Ishikawa (cell line): ENCODE results near the gene CHCHD6.

Experiments used
- CEBPB ChIP-seq: IDR thresholded peaks from 2 replicates; pipeline ENCODE4 v1.6.1; 2012
- CREB1 ChIP-seq: IDR thresholded peaks from 2 replicates; pipeline ENCODE4 v1.6.1; 2012; ENCODE audit warnings: low read depth
- EGR1 ChIP-seq: IDR thresholded peaks from 2 replicates; pipeline ENCODE4 v1.6.1; 2012
- EP300 ChIP-seq: IDR thresholded peaks from 2 replicates; pipeline ENCODE4 v1.6.1; 2012; ENCODE audit warnings: borderline replicate concordance
- FOXM1 ChIP-seq: IDR thresholded peaks from 2 replicates; pipeline ENCODE4 v1.6.1; 2012; ENCODE audit warnings: low read depth, borderline replicate concordance
- MAX ChIP-seq: IDR thresholded peaks from 2 replicates; pipeline ENCODE4 v1.6.1; 2012
- NFIC ChIP-seq: IDR thresholded peaks from 2 replicates; pipeline ENCODE4 v1.6.1; 2012
- RAD21 ChIP-seq: IDR thresholded peaks from 2 replicates; pipeline ENCODE4 v1.6.1; 2012; ENCODE audit warnings: low read depth
- REST ChIP-seq: IDR thresholded peaks from 2 replicates; pipeline ENCODE4 v1.6.1; 2012; ENCODE audit warnings: low read depth, mild to moderate bottlenecking
- TAF1 ChIP-seq: IDR thresholded peaks from 2 replicates; pipeline ENCODE4 v1.6.1; 2012; ENCODE audit warnings: low read depth, mild to moderate bottlenecking
- TCF12 ChIP-seq: IDR thresholded peaks from 2 replicates; pipeline ENCODE4 v1.6.1; 2012; ENCODE audit warnings: low read depth
- TEAD4 ChIP-seq: IDR thresholded peaks from 2 replicates; pipeline ENCODE4 v1.6.1; 2012
- USF1 ChIP-seq: IDR thresholded peaks from 2 replicates; pipeline ENCODE4 v1.6.1; 2012
- YY1 ChIP-seq: IDR thresholded peaks from 2 replicates; pipeline ENCODE4 v1.6.1; 2012; ENCODE audit warnings: low read depth
- ZBTB7A ChIP-seq: IDR thresholded peaks from 2 replicates; pipeline ENCODE4 v1.6.1; 2012; ENCODE audit warnings: low read depth

Gene CHCHD6

GRCh38 chr3:126811530-126811929 is 107.5 kb downstream of the CHCHD6 start:
- TF ChIP-seq REST (no peak), CREB1 (no peak), EGR1 (no peak), TEAD4 (no peak), TAF1 (no peak), FOXM1 (no peak), YY1 (no peak), RAD21 (no peak), TCF12 (no peak), USF1 (no peak), ZBTB7A (no peak), NFIC (no peak), MAX (no peak), EP300 (no peak), CEBPB (no peak)

- no peak for TF ChIP-seq RAD21
- TF ChIP-seq MAX: no peak
- TF ChIP-seq USF1: no peak
These were observed 112.3 kb downstream of the CHCHD6 start for GRCh38 chr3:126816298-126816697.

GRCh38 chr3:126816986-126817777 is 113.1 kb downstream of the CHCHD6 start:
- TF ChIP-seq RAD21 (no peak), REST (no peak), EP300 (no peak), NFIC (no peak), TEAD4 (no peak), MAX (no peak), USF1 (no peak), CREB1 (no peak), TAF1 (no peak)

- TF ChIP-seq REST: no peak
- TF ChIP-seq ZBTB7A: no peak
- TF ChIP-seq TAF1: no peak
- no peak for TF ChIP-seq NFIC
- TF ChIP-seq TEAD4: no peak
- TF ChIP-seq CEBPB: no peak
These were observed 113.7 kb downstream of the CHCHD6 start for GRCh38 chr3:126817781-126818180.
